GM18517 (cell line): ENCODE measurements around the gene ZNF423.
"Not testable (repeated sequence)": the region's sequence is repeated elsewhere in the genome, so short reads cannot be mapped to it uniquely, and the experiment has no call there.

ENCODE experiments used
- ATAC-seq: cut with Tn5 transposase; IDR thresholded peaks from one replicate; pipeline ENCODE4 v1.9.1; 2021; ENCODE audit warnings: mild to moderate bottlenecking, moderate library complexity; ENCODE audit not compliant: unreplicated experiment

Gene ZNF423

GRCh38 chr16:49698931-49699840, 156.7 kb downstream of the ZNF423 start:
- ATAC-seq: no peak

- ATAC-seq: no peak
These were observed 157.5 kb downstream of the ZNF423 start for GRCh38 chr16:49698453-49698815.

GRCh38 chr16:49697631-49698452, 158.1 kb downstream of the ZNF423 start:
- no peak for ATAC-seq

GRCh38 chr16:49696414-49697101, 159.4 kb downstream of the ZNF423 start:
- no peak for ATAC-seq

- no peak for ATAC-seq
These were observed 160.0 kb downstream of the ZNF423 start for GRCh38 chr16:49695782-49696413.

GRCh38 chr16:49693445-49693844, 162.5 kb downstream of the ZNF423 start:
- no peak for ATAC-seq

GRCh38 chr16:49690778-49691177, 165.1 kb downstream of the ZNF423 start:
- no peak for ATAC-seq

GRCh38 chr16:49688036-49688697, 167.7 kb downstream of the ZNF423 start:
- no peak for ATAC-seq

GRCh38 chr16:49687476-49688002, 168.4 kb downstream of the ZNF423 start:
- no peak for ATAC-seq

GRCh38 chr16:49684696-49685095, 171.2 kb downstream of the ZNF423 start:
- ATAC-seq: no peak

- no peak for ATAC-seq
These were observed 173.2 kb downstream of the ZNF423 start for GRCh38 chr16:49682577-49683165.

GRCh38 chr16:49681217-49681883, 174.6 kb downstream of the ZNF423 start:
- no peak for ATAC-seq

- no peak for ATAC-seq
These were observed 176.8 kb downstream of the ZNF423 start for GRCh38 chr16:49679095-49679494.

GRCh38 chr16:49677661-49678060, 178.3 kb downstream of the ZNF423 start:
- not testable (repeated sequence) for ATAC-seq

GRCh38 chr16:49675413-49675812, 180.5 kb downstream of the ZNF423 start:
- no peak for ATAC-seq

- ATAC-seq: no peak
These were observed 180.9 kb downstream of the ZNF423 start for GRCh38 chr16:49674990-49675389.

GRCh38 chr16:49674351-49674851, 181.5 kb downstream of the ZNF423 start:
- ATAC-seq: no peak

GRCh38 chr16:49673442-49673841, 182.5 kb downstream of the ZNF423 start:
- ATAC-seq: no peak

- ATAC-seq: no peak
These were observed 183.2 kb downstream of the ZNF423 start for GRCh38 chr16:49672753-49673152.
